Stimulated activated CD8-positive, alpha-beta memory T cell treated with anti-CD3 and anti-CD28 coated beads, Interleukin-4, amount 100 ng/mL, for 24 hours (primary cell): ENCODE results near the gene CARS2.

Experiments
- DNase-seq: peaks from one replicate; pipeline ENCODE4 v3.0.0-alpha.2; 2020; ENCODE audit warnings: low read depth

The CARS2 gene

DNA sequence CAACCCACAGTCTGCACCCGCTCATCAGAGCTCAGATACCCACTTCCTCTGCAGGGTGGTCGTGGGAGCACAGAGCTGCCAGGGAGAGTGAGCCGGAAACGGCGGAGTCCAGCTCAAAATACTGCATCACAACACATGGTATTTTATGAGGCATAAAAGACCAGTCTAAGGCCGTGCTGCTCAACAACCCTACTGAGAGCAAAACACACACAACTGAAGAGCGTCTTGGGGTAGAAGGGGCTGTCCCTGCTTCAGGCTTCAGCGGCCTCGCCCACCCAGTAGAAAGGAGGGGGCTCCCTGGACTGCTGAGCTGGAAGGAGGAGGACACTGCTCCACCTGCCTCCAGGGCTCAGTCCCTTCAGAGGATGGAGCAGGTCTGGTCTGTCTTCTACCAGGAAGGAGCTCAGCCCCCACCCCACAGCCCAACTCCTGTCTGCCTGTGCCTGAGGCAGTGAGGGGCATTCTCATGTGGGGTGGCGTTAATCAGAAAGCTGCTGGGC is 53.6 kb downstream of the CARS2 start:
- no peak for DNase-seq

DNA sequence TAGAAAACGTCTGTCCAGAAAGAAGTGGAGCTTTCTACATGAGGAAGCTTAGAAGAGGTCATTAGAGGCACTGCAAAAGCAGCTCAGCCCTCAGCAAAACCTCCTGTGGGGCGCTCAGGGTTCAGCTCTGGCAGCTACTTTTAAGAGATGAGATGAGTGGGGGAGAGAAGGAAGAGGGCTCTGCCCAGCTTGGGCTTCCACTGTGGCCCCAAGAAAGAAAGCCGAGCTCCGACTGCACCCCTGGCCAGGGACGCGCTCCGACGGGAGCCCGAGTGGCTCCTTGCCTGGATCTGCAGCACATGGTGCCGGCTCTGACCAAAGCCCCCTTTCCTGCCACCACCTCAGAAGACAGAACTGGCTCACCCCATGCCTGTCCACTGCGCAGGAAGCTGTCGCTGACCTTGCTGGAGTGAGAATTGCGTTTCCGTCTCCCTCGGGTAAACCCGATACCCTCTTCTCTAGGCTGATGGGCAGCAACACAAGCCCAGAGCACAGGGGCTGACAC is 54.1 kb downstream of the CARS2 start:
- no peak for DNase-seq

DNA sequence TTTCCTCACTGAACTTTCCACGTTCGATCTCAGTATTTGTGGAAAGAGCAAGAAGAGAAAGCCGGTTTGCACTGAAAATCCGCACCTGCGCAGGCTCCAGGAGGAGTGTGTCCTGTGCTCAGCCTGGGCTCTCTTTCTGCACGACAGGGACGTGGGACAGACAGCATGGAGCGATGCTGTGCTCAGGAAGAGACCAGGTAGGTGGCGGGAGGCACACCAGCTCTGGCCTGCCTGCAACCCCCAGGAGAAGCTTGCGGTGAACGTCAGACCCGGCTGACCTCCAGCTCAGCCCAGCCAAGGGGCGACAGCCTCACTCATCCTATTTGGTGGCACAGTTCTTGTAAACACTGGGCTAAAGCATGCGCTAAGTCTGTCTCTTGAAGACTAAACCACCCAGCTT is 54.6 kb downstream of the CARS2 start:
- DNase-seq = no peak

- no peak for DNase-seq
These were observed 55.5 kb downstream of the CARS2 start for GRCh38 chr13:110650436-110650835.

- no peak for DNase-seq
These were observed 56.4 kb downstream of the CARS2 start for GRCh38 chr13:110649551-110649950.

DNA sequence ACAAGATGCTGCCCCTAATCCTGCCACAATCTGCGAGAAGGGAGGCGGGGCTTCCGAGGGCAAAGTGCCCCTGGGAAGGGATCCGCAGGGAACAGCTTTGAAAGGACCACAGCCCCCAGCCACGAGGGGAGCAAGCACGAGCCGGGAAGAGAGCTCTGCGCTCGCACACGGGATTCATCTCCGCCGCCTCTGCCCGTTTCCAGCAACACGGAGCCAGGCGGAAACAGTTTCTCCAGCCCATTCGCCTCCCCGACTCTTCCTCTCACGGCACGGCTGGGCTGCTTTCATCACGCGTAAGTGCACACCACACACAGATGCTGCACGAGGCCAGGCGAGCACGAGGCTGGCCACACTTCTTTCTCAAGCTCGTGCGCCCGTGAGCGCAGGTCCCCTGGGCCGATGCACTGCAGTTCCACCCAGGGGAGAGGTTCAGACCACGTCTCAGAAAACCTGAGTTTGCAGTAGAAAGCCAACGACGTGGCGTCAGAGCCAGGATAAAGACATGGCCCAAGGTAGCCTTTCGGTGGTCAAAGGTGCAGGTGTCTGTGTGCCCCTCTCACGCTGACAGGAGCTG is 57.0 kb downstream of the CARS2 start:
- no peak for DNase-seq

DNA sequence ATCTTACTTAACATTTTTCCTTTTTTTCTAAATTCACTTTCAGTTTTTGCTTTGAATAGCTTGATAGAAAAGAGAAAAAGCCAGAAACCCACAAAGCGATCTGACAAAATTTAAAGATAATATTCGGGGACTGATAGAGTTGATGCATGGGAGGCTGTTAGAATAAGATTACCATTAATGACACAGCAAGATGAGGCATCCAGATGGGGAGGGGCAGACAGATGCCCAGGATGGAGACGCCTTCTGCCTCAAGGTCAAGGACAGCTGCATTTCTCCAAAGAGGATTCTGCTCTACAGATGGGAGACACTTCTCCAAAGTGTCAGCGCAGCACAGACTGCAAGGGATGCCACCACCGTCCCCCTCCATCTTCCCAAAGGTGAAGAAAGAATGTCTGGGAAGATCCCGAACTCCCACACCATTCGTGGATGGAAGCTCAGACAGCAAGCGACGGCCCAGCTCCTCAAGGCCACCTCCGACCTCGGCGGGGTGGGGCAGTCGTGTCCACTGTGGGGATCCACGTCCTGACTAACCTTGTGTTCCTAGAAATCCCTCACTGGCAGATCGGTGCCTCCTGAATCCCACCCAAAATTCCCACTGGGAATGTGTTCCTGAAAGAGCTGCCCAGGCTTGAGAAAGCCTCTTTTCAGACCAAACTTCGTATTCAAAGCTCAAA is 57.6 kb downstream of the CARS2 start:
- DNase-seq = no peak

DNA sequence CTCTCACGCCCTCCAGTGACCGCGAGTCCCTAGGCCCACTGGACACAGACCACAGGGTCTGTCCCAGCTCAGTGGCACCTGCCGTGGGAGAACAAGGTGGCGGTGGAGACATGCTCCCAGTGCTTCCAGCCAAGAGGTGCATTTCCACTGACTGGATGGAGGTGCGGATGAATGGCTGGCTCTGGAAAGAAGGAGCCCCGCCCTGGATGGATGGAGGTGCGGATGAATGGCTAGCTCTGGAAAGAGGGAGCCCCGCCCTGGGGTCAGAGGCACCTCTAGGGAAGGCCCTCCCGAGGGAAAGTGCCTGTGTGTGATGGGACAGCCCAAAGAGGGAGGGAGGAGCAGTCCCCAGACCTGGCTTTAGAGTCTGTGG is 58.6 kb downstream of the CARS2 start:
- DNase-seq = no peak

- no peak for DNase-seq
These were observed 59.2 kb downstream of the CARS2 start for GRCh38 chr13:110646442-110647364.

GRCh38 chr13:110645750-110646149 is 60.2 kb downstream of the CARS2 start:
- DNase-seq = no peak

- peak; percentile 6 for DNase-seq
These were observed 60.9 kb downstream of the CARS2 start for GRCh38 chr13:110644892-110645521.

DNA sequence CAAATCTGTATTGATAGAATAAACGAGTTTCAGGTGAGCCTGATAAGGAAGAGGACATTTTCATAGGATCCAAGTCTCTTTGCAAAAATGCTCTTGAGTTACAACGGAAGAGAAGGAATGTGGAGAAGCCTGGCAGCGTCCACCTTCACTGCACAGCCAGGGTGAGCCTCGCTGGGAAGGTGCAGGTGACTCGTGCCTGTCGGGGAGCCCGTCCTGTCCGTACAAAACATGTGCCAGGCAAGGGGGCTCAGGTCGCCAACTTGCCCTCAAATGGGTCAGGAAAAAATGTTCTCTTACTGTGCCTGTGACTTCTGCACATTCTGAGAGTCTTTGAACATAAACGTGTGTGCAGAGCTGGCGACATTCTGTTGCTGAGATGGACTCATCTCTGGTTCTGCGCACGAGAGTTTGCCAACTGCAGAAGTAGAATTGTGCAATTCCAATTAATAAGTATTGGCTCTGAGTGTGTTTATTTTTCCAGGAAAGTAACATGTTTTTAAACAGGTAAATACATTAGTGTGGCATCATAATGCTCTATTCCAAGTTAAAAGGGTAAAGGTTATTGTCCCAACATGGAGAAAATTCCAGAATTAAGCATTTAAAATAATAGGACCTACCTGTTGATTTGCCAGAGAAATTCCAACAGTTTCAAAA is 62.0 kb downstream of the CARS2 start:
- DNase-seq = no peak

GRCh38 chr13:110643324-110643723 is 62.6 kb downstream of the CARS2 start:
- no peak for DNase-seq

GRCh38 chr13:110642291-110642981 is 63.5 kb downstream of the CARS2 start:
- DNase-seq = no peak

DNA sequence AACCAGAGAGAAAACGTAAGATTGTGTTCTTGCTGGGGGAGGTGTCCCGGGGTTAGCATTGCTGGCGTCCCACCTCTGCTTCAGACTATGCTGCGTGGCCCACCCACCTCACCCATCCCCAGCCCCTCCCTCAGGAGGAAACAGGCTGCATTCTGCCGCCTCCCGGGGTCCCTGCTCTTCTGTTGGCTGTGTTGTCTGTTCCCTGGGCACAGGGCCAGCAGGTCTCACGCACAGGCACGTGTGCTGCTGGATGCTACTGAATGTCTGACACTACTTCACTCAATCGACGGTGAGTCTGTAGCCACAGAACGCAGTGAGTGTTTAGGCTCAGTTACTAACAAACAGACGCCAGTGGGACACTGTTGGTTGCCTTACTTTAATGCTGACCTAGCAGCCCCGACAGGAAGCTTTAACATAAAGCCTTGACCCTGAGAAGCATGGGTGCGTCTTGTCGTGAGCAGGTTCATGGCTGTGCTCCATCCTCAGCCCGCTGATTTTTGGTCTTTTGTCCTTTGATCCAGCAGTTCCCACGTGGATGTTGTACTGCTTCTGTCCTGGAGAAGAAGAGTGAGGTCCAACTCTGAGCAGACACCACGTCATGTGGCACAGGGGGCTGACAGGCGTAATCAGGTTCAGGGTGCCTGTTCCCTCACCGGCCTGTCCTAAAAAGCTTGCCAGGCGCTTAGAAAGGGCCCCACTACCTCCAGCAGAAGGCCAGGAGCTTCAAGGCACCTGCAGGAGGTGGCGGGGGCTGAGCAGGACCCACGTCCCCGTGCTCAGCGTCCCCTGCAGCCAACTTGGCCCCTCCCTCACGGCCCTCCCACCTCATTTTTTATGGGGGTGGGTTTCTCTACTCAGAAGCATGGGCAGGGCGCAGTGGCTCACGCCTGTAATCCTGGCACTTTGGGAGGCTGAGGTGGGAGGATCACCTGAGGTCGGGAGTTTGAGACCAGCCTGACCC is 64.6 kb downstream of the CARS2 start:
- no peak for DNase-seq

GRCh38 chr13:110640591-110641029 is 65.3 kb downstream of the CARS2 start:
- no peak for DNase-seq

DNA sequence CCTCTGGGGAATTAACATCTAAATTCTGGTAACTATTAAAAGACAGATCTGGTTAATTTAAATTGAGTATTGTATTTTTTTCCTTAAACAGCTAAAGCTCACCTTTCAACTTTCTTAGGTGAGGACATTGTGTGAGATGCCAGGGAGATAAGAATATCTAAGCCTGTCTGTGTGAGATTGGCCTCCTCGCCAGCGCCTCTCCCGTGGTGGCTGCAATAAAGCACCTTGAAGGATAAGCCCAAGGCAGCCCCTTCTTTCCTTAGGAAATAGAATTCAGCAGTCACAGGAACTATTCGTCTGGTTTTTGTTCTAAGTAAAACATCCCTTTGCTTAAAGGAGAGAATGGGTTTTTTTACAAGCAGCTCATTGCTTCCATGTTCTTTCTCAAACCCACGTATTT is 66.0 kb downstream of the CARS2 start:
- no peak for DNase-seq

- DNase-seq = no peak
These were observed 66.8 kb downstream of the CARS2 start for GRCh38 chr13:110638814-110639806.

DNA sequence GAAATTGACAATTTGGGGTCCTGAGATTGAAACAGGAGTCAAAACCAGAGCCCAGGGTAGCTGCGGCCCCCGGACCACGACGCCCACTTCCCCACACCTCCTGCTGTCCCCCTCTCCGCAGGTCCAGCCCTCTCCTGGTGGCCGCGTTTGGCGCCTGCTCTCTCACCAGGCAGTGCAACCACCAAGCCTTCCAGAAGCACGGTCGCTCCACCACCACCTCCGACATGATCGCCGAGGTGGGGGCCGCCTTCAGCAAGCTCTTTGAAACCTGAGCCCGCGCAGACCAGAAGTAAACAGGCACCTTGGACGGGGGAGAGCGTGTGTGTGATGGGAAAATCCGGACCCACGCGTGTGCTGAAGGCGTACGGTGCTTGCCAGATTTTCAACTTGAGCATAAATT is 67.7 kb downstream of the CARS2 start:
- DNase-seq = no peak
